ENCODE measurements around the gene TSC22D1.

- no peak for TF ChIP-seq CTCF (IDR thresholded peaks at IDR 0.05)
- TF ChIP-seq POLR2A (IDR thresholded peaks at IDR 0.05): no peak
Measured at GRCh38 chr13:44413095-44413494, 163.0 kb downstream of the TSC22D1 start.
